ENCODE results near the gene SIL1.

- TF ChIP-seq, protein P1, sequence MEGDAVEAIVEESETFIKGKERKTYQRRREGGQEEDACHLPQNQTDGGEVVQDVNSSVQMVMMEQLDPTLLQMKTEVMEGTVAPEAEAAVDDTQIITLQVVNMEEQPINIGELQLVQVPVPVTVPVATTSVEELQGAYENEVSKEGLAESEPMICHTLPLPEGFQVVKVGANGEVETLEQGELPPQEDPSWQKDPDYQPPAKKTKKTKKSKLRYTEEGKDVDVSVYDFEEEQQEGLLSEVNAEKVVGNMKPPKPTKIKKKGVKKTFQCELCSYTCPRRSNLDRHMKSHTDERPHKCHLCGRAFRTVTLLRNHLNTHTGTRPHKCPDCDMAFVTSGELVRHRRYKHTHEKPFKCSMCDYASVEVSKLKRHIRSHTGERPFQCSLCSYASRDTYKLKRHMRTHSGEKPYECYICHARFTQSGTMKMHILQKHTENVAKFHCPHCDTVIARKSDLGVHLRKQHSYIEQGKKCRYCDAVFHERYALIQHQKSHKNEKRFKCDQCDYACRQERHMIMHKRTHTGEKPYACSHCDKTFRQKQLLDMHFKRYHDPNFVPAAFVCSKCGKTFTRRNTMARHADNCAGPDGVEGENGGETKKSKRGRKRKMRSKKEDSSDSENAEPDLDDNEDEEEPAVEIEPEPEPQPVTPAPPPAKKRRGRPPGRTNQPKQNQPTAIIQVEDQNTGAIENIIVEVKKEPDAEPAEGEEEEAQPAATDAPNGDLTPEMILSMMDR (optimal IDR thresholded peaks at IDR 0.05 in 1 of 3, IDR thresholded peaks at IDR 0.05 in 1 of 3, conservative IDR thresholded peaks at IDR 0.05 in 1 of 3; ENCODE audit: extremely low read depth in 1 of 3, insufficient read depth in 2 of 3, low read length in 3 of 3) = no peak
- no peak for TF ChIP-seq EZH2 (IDR thresholded peaks at IDR 0.05; ENCODE audit: low read length)
These were observed 14.3 kb upstream of the SIL1 start for GRCh38 chr5:139212486-139212885.
